Epithelial cell of esophagus (primary cell): ENCODE data around the gene C6.
A peak's percentile ranks its signal among the peaks of the same experiment; 100 is the strongest.

Source experiments
- DNase-seq: peaks from one replicate; pipeline ENCODE4 v3.0.0; 2010; ENCODE audit warnings: low read depth
- H3K4me3 ChIP-seq: 2 replicates; pipeline ENCODE4 v1.5.1; 2011; ENCODE audit warnings: mild to moderate bottlenecking, low read length, control low read depth
- CTCF ChIP-seq: IDR thresholded peaks from 2 replicates; pipeline ENCODE4 v1.5.1; 2011; ENCODE audit warnings: low read depth, mild to moderate bottlenecking, low read length, control low read depth, inconsistent platforms; ENCODE audit not compliant: insufficient read depth; ENCODE audit errors: missing control alignments

The C6 gene

GRCh38 chr5:41200506-41200905 is 12.8 kb downstream of the C6 start:
- TF ChIP-seq CTCF: no peak
- H3K4me3 ChIP-seq: no peak overlapping the region

GRCh38 chr5:41199660-41200059 is 13.7 kb downstream of the C6 start:
- no peak for TF ChIP-seq CTCF
- H3K4me3 ChIP-seq: no peak overlapping the region
- DNase-seq: no peak

More at GRCh38 chr5:41200506-41200905, 12.8 kb downstream of the C6 start:
- no peak for DNase-seq

- H3K4me3 ChIP-seq: no peak overlapping the region
- DNase-seq: no peak
- TF ChIP-seq CTCF: no peak
Observed at GRCh38 chr5:41196197-41196596, 17.1 kb downstream of the C6 start.

GRCh38 chr5:41195228-41195627 is 18.1 kb downstream of the C6 start:
- no peak overlapping the region for H3K4me3 ChIP-seq
- peak; percentile 24 for DNase-seq
- no peak for TF ChIP-seq CTCF

- H3K4me3 ChIP-seq: no peak overlapping the region
- DNase-seq: no peak
- TF ChIP-seq CTCF: no peak
Observed at GRCh38 chr5:41194339-41194738, 19.0 kb downstream of the C6 start.

GRCh38 chr5:41193456-41194205 is 19.7 kb downstream of the C6 start:
- peak; percentile 12 for DNase-seq

More at GRCh38 chr5:41193456-41194205, 19.7 kb downstream of the C6 start:
- H3K4me3 ChIP-seq: no peak overlapping the region
- TF ChIP-seq CTCF: no peak
